Ishikawa (cell line): ENCODE measurements around the gene SPON1.

ENCODE experiments used
- CEBPB ChIP-seq: IDR thresholded peaks from 2 replicates; pipeline ENCODE4 v1.6.1; 2012
- CREB1 ChIP-seq: IDR thresholded peaks from 2 replicates; pipeline ENCODE4 v1.6.1; 2012; ENCODE audit warnings: low read depth
- EGR1 ChIP-seq: IDR thresholded peaks from 2 replicates; pipeline ENCODE4 v1.6.1; 2012
- EP300 ChIP-seq: IDR thresholded peaks from 2 replicates; pipeline ENCODE4 v1.6.1; 2012; ENCODE audit warnings: borderline replicate concordance
- FOXM1 ChIP-seq: IDR thresholded peaks from 2 replicates; pipeline ENCODE4 v1.6.1; 2012; ENCODE audit warnings: low read depth, borderline replicate concordance
- NFIC ChIP-seq: IDR thresholded peaks from 2 replicates; pipeline ENCODE4 v1.6.1; 2012
- RAD21 ChIP-seq: IDR thresholded peaks from 2 replicates; pipeline ENCODE4 v1.6.1; 2012; ENCODE audit warnings: low read depth
- REST ChIP-seq: IDR thresholded peaks from 2 replicates; pipeline ENCODE4 v1.6.1; 2012; ENCODE audit warnings: low read depth, mild to moderate bottlenecking
- TAF1 ChIP-seq: IDR thresholded peaks from 2 replicates; pipeline ENCODE4 v1.6.1; 2012; ENCODE audit warnings: low read depth, mild to moderate bottlenecking
- TCF12 ChIP-seq: IDR thresholded peaks from 2 replicates; pipeline ENCODE4 v1.6.1; 2012; ENCODE audit warnings: low read depth
- TEAD4 ChIP-seq: IDR thresholded peaks from 2 replicates; pipeline ENCODE4 v1.6.1; 2012
- USF1 ChIP-seq: IDR thresholded peaks from 2 replicates; pipeline ENCODE4 v1.6.1; 2012
- YY1 ChIP-seq: IDR thresholded peaks from 2 replicates; pipeline ENCODE4 v1.6.1; 2012; ENCODE audit warnings: low read depth
- ZBTB7A ChIP-seq: IDR thresholded peaks from 2 replicates; pipeline ENCODE4 v1.6.1; 2012; ENCODE audit warnings: low read depth
- TF ChIP-seq, protein P1 (sequence below): IDR thresholded peaks from 2 replicates; pipeline ENCODE4 v1.6.1; 2012

Gene SPON1

GRCh38 chr11:14269692-14270573 lies 307.4 kb downstream of the SPON1 start:
- TF ChIP-seq, protein P1, sequence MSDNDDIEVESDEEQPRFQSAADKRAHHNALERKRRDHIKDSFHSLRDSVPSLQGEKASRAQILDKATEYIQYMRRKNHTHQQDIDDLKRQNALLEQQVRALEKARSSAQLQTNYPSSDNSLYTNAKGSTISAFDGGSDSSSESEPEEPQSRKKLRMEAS = no peak
- peak; percentile 35; the same call in 1 of the 2 replicates for TF ChIP-seq REST

GRCh38 chr11:14270690-14271542 lies 308.4 kb downstream of the SPON1 start:
- TF ChIP-seq RAD21 (no peak), FOXM1 (no peak), USF1 (no peak), EP300 (no peak), REST (no peak), EGR1 (no peak), CEBPB (no peak), TEAD4 (no peak), CREB1 (no peak), TAF1 (no peak), YY1 (no peak), ZBTB7A (no peak), TCF12 (no peak)
- TF ChIP-seq, protein P1 = no peak

DNA sequence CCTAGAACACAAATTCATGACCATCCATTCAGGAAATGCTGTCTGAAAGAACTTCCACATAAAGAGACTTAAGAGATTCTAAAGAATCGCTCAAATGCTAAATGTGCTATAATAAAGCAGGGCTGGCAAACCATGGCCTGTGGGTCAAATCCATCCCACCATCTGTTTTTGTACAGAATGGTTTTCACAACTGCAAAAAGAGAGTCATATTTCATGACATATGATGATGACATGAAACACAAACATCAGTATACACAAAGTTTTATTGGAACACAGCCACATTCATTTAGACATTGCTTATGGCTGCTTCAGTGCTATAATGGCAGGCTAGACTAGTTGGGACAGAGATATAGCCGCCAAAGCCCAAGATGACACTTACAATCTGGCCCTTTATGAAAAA lies 311.4 kb downstream of the SPON1 start:
- no peak for TF ChIP-seq NFIC
- TF ChIP-seq TEAD4 = no peak
- TF ChIP-seq, protein P1 = no peak
- TF ChIP-seq EGR1 = no peak
- TF ChIP-seq CREB1 = no peak
- TF ChIP-seq CEBPB = no peak
- no peak for TF ChIP-seq TAF1
- no peak for TF ChIP-seq FOXM1
- no peak for TF ChIP-seq REST

- TF ChIP-seq CREB1 (no peak), EP300 (no peak), CEBPB (no peak), TCF12 (no peak), REST (no peak), YY1 (no peak), RAD21 (no peak), NFIC (no peak), ZBTB7A (no peak), TEAD4 (no peak), USF1 (no peak), TAF1 (no peak), FOXM1 (no peak), EGR1 (no peak)
- TF ChIP-seq, protein P1 = no peak
These were observed 312.6 kb downstream of the SPON1 start for GRCh38 chr11:14275076-14275475.
